ENCODE results near the gene ACAP3. TPM values are rescaled to one million over a fixed set of nuclear protein-coding genes. Genes with fewer than 3 reads are reported as not detected.

The ACAP3 gene
- total and polyA plus RNA-seq, 2 experiments from 2014 or later: 8.1 to 31.9 TPM

DNA sequence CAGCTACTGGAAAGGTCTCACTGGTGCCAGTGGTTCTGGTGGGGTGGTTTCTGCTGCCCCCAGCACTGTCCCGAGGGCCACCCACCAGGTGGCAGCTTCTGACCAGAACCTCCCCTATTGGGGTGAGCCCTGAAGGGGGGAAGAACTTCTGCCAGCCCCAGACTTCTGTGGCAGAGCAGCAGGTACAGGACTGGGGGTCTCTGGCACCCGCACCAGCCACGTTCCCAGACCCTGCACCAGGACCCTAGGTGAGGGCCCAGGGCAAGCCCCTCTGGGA lies 2.3 kb upstream of the ACAP3 start:
- Histone ChIP-seq H3F3A (replicated peaks; ENCODE audit: low read depth) (peaks cover 16% of the 10 kb centered on the region), H3K79me2 (replicated peaks; ENCODE audit: insufficient read depth) (peaks cover 5% of the 10 kb centered on the region; the same call in 1 of the 2 replicates), H3K36me3 (ENCODE audit: insufficient read depth) (peaks cover 8% of the 10 kb centered on the region; the same call in 1 of the 2 replicates), H3K27ac (ENCODE audit: low read depth) (no peak overlapping the region), H4K20me1 (replicated peaks; ENCODE audit: insufficient read depth) (peaks cover 6% of the 10 kb centered on the region; the same call in 1 of the 2 replicates), H3K4me2 (peak overlapping the region; percentile 90; the same call in 1 of the 2 replicates), H3K9me2 (ENCODE audit: insufficient read depth) (no peaks in the 10 kb centered on the region), H3K27me3 (ENCODE audit: insufficient read depth) (no peaks in the 10 kb centered on the region), H3K4me3 (peak overlapping the region; percentile 90; the same call in 1 of the 2 replicates), H3K4me1 (ENCODE audit: insufficient read depth) (peaks cover 4% of the 10 kb centered on the region; the same call in 1 of the 2 replicates), H2AFZ (no peak overlapping the region)
- Mint-ChIP-seq H3K27me3 (ENCODE audit: insufficient read depth, low read depth, poor library complexity) (peaks cover 21% of the 10 kb centered on the region), H3K4me3 (peak overlapping the region; percentile 78; the same call in 2 of the 3 replicates), H3K4me1 (peaks cover 19% of the 10 kb centered on the region; the same call in 2 of the 3 replicates), H3K9me3 (no peaks in the 10 kb centered on the region), H3K27ac (no peak overlapping the region), H3K36me3 (ENCODE audit: low read depth) (peaks cover 26% of the 10 kb centered on the region)
- no peak for TF ChIP-seq JUNB (IDR thresholded peaks at IDR 0.05; ENCODE audit: unreplicated experiment)
- TF ChIP-seq, protein P1, sequence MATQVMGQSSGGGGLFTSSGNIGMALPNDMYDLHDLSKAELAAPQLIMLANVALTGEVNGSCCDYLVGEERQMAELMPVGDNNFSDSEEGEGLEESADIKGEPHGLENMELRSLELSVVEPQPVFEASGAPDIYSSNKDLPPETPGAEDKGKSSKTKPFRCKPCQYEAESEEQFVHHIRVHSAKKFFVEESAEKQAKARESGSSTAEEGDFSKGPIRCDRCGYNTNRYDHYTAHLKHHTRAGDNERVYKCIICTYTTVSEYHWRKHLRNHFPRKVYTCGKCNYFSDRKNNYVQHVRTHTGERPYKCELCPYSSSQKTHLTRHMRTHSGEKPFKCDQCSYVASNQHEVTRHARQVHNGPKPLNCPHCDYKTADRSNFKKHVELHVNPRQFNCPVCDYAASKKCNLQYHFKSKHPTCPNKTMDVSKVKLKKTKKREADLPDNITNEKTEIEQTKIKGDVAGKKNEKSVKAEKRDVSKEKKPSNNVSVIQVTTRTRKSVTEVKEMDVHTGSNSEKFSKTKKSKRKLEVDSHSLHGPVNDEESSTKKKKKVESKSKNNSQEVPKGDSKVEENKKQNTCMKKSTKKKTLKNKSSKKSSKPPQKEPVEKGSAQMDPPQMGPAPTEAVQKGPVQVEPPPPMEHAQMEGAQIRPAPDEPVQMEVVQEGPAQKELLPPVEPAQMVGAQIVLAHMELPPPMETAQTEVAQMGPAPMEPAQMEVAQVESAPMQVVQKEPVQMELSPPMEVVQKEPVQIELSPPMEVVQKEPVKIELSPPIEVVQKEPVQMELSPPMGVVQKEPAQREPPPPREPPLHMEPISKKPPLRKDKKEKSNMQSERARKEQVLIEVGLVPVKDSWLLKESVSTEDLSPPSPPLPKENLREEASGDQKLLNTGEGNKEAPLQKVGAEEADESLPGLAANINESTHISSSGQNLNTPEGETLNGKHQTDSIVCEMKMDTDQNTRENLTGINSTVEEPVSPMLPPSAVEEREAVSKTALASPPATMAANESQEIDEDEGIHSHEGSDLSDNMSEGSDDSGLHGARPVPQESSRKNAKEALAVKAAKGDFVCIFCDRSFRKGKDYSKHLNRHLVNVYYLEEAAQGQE (IDR thresholded peaks at IDR 0.05; ENCODE audit: unreplicated experiment): no peak
- no peak for TF ChIP-seq ZNF331 (CRISPR knock-in tag; IDR thresholded peaks at IDR 0.05; ENCODE audit: low read depth)
- no peak for DNase-seq (ENCODE audit: low spot score)
- ATAC-seq: no peak

DNA sequence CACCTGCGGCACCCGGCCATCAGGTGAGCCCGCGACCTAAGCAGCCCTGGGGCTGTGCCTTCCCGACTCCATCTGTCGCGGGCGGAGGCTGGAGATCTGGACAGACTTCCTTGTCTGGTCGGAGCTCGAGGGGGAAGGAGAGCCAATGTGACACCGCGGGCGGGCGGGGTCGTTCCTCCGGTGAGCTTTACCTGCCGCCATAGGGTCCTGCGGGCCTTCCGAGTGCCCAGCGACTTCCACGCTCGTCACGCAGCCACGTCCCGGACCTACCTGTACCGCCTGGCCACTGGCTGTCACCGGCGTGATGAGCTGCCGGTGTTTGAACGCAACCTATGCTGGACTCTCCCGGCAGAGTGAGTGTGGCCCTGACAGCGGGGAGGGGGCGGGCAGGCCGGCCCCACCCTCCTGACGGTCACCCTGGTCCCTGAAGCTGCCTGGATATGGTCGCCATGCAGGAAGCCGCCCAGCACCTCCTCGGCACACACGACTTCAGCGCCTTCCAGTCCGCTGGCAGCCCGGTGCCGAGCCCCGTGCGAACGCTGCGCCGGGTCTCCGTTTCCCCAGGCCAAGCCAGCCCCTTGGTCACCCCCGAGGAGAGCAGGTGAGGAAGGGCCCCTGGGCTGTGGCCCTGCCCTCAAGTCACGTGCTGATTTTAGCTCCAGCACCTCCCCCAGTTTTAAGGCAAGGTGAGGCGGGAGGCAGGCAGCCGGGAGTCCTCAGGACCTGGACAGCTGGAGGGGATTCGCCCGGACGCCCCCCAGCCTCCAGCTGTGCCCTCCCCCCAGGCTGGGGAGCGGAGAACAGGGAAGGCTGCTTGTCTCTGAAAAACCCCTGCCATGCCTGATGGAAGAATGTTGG lies 1.8 kb upstream of the ACAP3 start:
- Histone ChIP-seq H3K36me3 (ENCODE audit: insufficient read depth) (peaks cover 8% of the 10 kb centered on the region; the same call in 1 of the 2 replicates), H2AFZ (no peak overlapping the region), H4K20me1 (replicated peaks; ENCODE audit: insufficient read depth) (peaks cover 6% of the 10 kb centered on the region; the same call in 1 of the 2 replicates), H3K27ac (ENCODE audit: low read depth) (no peak overlapping the region), H3K27me3 (ENCODE audit: insufficient read depth) (no peaks in the 10 kb centered on the region), H3F3A (replicated peaks; ENCODE audit: low read depth) (peaks cover 11% of the 10 kb centered on the region; the same call in 1 of the 2 replicates), H3K4me1 (ENCODE audit: insufficient read depth) (peaks cover 7% of the 10 kb centered on the region; the same call in 1 of the 2 replicates), H3K4me3 (peak overlapping the region; percentile 90), H3K9me2 (ENCODE audit: insufficient read depth) (no peaks in the 10 kb centered on the region), H3K4me2 (peak overlapping the region; percentile 90), H3K79me2 (replicated peaks; ENCODE audit: insufficient read depth) (peaks cover 5% of the 10 kb centered on the region; the same call in 1 of the 2 replicates)
- ATAC-seq (peak; percentile 12), DNase-seq (ENCODE audit: low spot score) (peak; percentile 63)
- Mint-ChIP-seq H3K27ac (no peak overlapping the region; the same call in 1 of the 2 replicates), H3K4me3 (peak overlapping the region; percentile 78), H3K27me3 (ENCODE audit: insufficient read depth, low read depth, poor library complexity) (peaks cover 19% of the 10 kb centered on the region), H3K4me1 (peaks cover 20% of the 10 kb centered on the region; the same call in 2 of the 3 replicates), H3K36me3 (ENCODE audit: low read depth) (peaks cover 22% of the 10 kb centered on the region), H3K9me3 (no peaks in the 10 kb centered on the region)
- TF ChIP-seq JUNB (IDR thresholded peaks at IDR 0.05; ENCODE audit: unreplicated experiment) (no peak), ZNF331 (CRISPR knock-in tag; IDR thresholded peaks at IDR 0.05; ENCODE audit: low read depth) (no peak), CREB1 (CRISPR knock-in tag; IDR thresholded peaks at IDR 0.05; ENCODE audit: low read depth) (no peak), NANOG (IDR thresholded peaks at IDR 0.05; ENCODE audit: borderline replicate concordance) (no peak), POLR2AphosphoS5 (IDR thresholded peaks at IDR 0.05; ENCODE audit: low read depth) (no peak), EZH2phosphoT487 (IDR thresholded peaks at IDR 0.05; ENCODE audit: unreplicated experiment) (no peak), EZH2 (IDR thresholded peaks at IDR 0.05; ENCODE audit: low read depth, unreplicated experiment) (no peak)
- TF ChIP-seq, protein P1 (IDR thresholded peaks at IDR 0.05; ENCODE audit: unreplicated experiment): no peak
- TF ChIP-seq, protein P2, sequence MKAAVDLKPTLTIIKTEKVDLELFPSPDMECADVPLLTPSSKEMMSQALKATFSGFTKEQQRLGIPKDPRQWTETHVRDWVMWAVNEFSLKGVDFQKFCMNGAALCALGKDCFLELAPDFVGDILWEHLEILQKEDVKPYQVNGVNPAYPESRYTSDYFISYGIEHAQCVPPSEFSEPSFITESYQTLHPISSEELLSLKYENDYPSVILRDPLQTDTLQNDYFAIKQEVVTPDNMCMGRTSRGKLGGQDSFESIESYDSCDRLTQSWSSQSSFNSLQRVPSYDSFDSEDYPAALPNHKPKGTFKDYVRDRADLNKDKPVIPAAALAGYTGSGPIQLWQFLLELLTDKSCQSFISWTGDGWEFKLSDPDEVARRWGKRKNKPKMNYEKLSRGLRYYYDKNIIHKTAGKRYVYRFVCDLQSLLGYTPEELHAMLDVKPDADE (IDR thresholded peaks at IDR 0.05): no peak
- TF ChIP-seq, protein P3, sequence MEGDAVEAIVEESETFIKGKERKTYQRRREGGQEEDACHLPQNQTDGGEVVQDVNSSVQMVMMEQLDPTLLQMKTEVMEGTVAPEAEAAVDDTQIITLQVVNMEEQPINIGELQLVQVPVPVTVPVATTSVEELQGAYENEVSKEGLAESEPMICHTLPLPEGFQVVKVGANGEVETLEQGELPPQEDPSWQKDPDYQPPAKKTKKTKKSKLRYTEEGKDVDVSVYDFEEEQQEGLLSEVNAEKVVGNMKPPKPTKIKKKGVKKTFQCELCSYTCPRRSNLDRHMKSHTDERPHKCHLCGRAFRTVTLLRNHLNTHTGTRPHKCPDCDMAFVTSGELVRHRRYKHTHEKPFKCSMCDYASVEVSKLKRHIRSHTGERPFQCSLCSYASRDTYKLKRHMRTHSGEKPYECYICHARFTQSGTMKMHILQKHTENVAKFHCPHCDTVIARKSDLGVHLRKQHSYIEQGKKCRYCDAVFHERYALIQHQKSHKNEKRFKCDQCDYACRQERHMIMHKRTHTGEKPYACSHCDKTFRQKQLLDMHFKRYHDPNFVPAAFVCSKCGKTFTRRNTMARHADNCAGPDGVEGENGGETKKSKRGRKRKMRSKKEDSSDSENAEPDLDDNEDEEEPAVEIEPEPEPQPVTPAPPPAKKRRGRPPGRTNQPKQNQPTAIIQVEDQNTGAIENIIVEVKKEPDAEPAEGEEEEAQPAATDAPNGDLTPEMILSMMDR (conservative IDR thresholded peaks at IDR 0.05; ENCODE audit: low read depth in 2 of 2): no peak

Data from GM23338 (cell line).